SK-N-SH treated with all-trans-retinoic acid at 6 μM for 48 hours (cell line): ENCODE data around the gene HIRA.

ENCODE experiments used
- TOX ChIP-seq: fragments of 250-450 bp; sonication (Bioruptor Pico); IDR thresholded peaks from 2 replicates; pipeline ENCODE4 v1.8.0; 2021; ENCODE audit warnings: mild to moderate bottlenecking, moderate library complexity, borderline replicate concordance
- TF ChIP-seq, protein P1 (sequence below): fragments of 250-450 bp; sonication (Bioruptor Pico); IDR thresholded peaks from 2 replicates; pipeline ENCODE4 v1.8.0; 2020; ENCODE audit warnings: mild to moderate bottlenecking, moderate library complexity, borderline replicate concordance

DNA sequence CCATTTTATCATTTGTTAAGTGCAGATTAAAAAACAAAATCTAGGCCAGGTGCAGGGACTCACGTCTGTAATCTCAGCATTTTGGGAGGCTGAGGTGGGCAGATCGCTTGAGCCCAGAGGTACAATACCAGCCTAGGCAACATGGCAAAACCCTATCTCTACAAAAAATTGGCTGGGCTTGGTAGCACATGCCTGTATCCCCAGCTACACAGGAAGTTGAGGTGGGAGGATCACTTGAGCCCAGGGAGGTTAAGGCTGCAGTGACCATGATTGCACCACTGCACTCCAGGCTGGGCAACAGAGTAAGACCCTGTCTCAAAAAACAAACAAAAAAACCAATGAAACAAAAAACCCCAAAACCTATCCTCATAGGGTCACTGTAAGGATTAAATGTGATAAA, 32.9 kb downstream of the HIRA start:
- TF ChIP-seq, protein P1, sequence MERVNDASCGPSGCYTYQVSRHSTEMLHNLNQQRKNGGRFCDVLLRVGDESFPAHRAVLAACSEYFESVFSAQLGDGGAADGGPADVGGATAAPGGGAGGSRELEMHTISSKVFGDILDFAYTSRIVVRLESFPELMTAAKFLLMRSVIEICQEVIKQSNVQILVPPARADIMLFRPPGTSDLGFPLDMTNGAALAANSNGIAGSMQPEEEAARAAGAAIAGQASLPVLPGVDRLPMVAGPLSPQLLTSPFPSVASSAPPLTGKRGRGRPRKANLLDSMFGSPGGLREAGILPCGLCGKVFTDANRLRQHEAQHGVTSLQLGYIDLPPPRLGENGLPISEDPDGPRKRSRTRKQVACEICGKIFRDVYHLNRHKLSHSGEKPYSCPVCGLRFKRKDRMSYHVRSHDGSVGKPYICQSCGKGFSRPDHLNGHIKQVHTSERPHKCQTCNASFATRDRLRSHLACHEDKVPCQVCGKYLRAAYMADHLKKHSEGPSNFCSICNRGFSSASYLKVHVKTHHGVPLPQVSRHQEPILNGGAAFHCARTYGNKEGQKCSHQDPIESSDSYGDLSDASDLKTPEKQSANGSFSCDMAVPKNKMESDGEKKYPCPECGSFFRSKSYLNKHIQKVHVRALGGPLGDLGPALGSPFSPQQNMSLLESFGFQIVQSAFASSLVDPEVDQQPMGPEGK: no peak
- TF ChIP-seq TOX (CRISPR knock-in tag): no peak
